H1 (cell line): Measurements from ENCODE around the gene FAS. TPM values are rescaled to one million over a fixed set of nuclear protein-coding genes. Genes with fewer than 3 reads are reported as not detected.

Source experiments
- CTCF ChIA-PET: fragments of 300-600 bp; sonication (Branson Sonifier 250); formaldehyde crosslinking; loops from one replicate; lab custom pipeline; 2021; ENCODE audit not compliant: partially characterized antibody; lab: Charles Lee
- POLR2A ChIA-PET: fragments of 300-600 bp; sonication (Branson Sonifier 250); formaldehyde crosslinking; loops from one replicate; lab custom pipeline; 2021; ENCODE audit warnings: inconsistent platforms; ENCODE audit not compliant: partially characterized antibody; lab: Charles Lee
- DNase-seq, 2 experiments: peaks; one replicate each; pipeline versions ENCODE4 v3.0.0 to v3.0.0-alpha.2; 2010 to 2022; ENCODE audit warnings: low spot score in 2 of 2, low read depth in 1 of 2, mixed read lengths in 1 of 2
- FAIRE-seq: peaks from 2 replicates; lab custom pipeline; 2011; peaks lifted over from hg19 to GRCh38; lab: Jason Lieb, UNC
- H2AFZ ChIP-seq: 2 replicates; pipeline ENCODE4 v1.8.1; 2012; ENCODE audit warnings: low read length, inconsistent platforms
- H2AK5ac ChIP-seq: 2 replicates; pipeline ENCODE4 v1.6.1; 2013; ENCODE audit warnings: low read depth, low read length
- H2BK120ac ChIP-seq: replicated peaks from 2 replicates; pipeline ENCODE3; 2013; ENCODE audit warnings: low read depth, low read length, inconsistent platforms
- H2BK12ac ChIP-seq: 2 replicates; pipeline ENCODE4 v1.6.1; 2013; ENCODE audit warnings: low read depth, low read length
- H2BK15ac ChIP-seq: 2 replicates; pipeline ENCODE4 v1.6.1; 2013; ENCODE audit warnings: low read length
- H2BK20ac ChIP-seq: 2 replicates; pipeline ENCODE4 v1.6.1; 2013; ENCODE audit warnings: low read length
- H2BK5ac ChIP-seq: 2 replicates; pipeline ENCODE4 v1.6.1; 2013; ENCODE audit warnings: low read depth, low read length
- H3K14ac ChIP-seq: 2 replicates; pipeline ENCODE4 v1.6.1; 2013; ENCODE audit warnings: inconsistent platforms; ENCODE audit not compliant: insufficient read length
- H3K18ac ChIP-seq: 2 replicates; pipeline ENCODE4 v1.6.1; 2013; ENCODE audit warnings: low read length; ENCODE audit errors: extremely low read depth
- H3K23ac ChIP-seq: 2 replicates; pipeline ENCODE4 v1.6.1; 2013; ENCODE audit warnings: inconsistent platforms; ENCODE audit not compliant: insufficient read length
- H3K23me2 ChIP-seq: 2 replicates; pipeline ENCODE4 v1.6.1; 2013; ENCODE audit warnings: low read depth, low read length
- H3K27ac ChIP-seq: 2 replicates; pipeline ENCODE4 v1.6.1; 2011; ENCODE audit warnings: low read depth, low read length, inconsistent platforms
- H3K27me3 ChIP-seq, 4 experiments: replicated peaks in 1 of 4; 1 replicate in 1 of 4; 2 replicates in 3 of 4; pipeline versions ENCODE4 v1.6.1 to v1.8.1; 2011 to 2013; ENCODE audit warnings: low read length in 3 of 4, mild to moderate bottlenecking in 3 of 4, inconsistent platforms in 2 of 4, mixed read lengths in 2 of 4, moderate library complexity in 1 of 4; ENCODE audit not compliant: control insufficient read depth in 3 of 4, insufficient read depth in 3 of 4; ENCODE audit errors: extremely low read depth in 1 of 4
- H3K36me3 ChIP-seq, 4 experiments: 2 replicates each; pipeline versions ENCODE4 v1.6.1 to v1.8.1; 2011 to 2013; ENCODE audit warnings: mild to moderate bottlenecking in 4 of 4, low read length in 3 of 4, moderate library complexity in 2 of 4, control low read depth in 1 of 4, inconsistent platforms in 1 of 4; ENCODE audit not compliant: insufficient read depth in 4 of 4, control insufficient read depth in 2 of 4
- H3K4ac ChIP-seq: replicated peaks from 2 replicates; pipeline ENCODE3; 2013; ENCODE audit warnings: low read length, low read depth, mixed read lengths, inconsistent platforms; ENCODE audit not compliant: insufficient read length
- H3K4me1 ChIP-seq, 4 experiments: replicated peaks in 1 of 4; 1 replicate in 1 of 4; 2 replicates in 3 of 4; pipeline versions ENCODE4 v1.6.1 to v1.8.1; 2011 to 2013; ENCODE audit warnings: low read length in 3 of 4, inconsistent platforms in 2 of 4, mixed read lengths in 1 of 4; ENCODE audit not compliant: insufficient read depth in 4 of 4, control insufficient read depth in 3 of 4
- H3K4me2 ChIP-seq, 2 experiments: 2 replicates each; pipeline versions ENCODE4 v1.6.1 to v1.8.1; 2011 to 2013; ENCODE audit warnings: low read depth in 2 of 2, low read length in 2 of 2, control low read depth in 1 of 2, inconsistent platforms in 1 of 2, mild to moderate bottlenecking in 1 of 2; ENCODE audit not compliant: insufficient read depth in 1 of 2
- H3K4me3 ChIP-seq, 4 experiments: fragments of 200-600, 300-600 bp in 1 of 4; sonication (generic), shearing (Covaris generic), sonication (Bioruptor Twin) in 1 of 4; 2 replicates each; pipeline versions ENCODE4 v1.5.1 to v1.8.1; 2011 to 2016; ENCODE audit warnings: low read length in 4 of 4, low read depth in 3 of 4, control low read depth in 2 of 4, inconsistent platforms in 2 of 4, mild to moderate bottlenecking in 2 of 4, mixed read lengths in 1 of 4, moderate library complexity in 1 of 4; ENCODE audit not compliant: insufficient read depth in 2 of 4; ENCODE audit errors: extremely low read depth in 1 of 4
- H3K56ac ChIP-seq: replicated peaks from 2 replicates; pipeline ENCODE3; 2013; ENCODE audit warnings: low read depth, mild to moderate bottlenecking, mixed read lengths, low read length, inconsistent platforms; ENCODE audit not compliant: insufficient read length
- H3K79me1 ChIP-seq: 2 replicates; pipeline ENCODE4 v1.6.1; 2013; ENCODE audit warnings: low read depth, low read length, control low read depth
- H3K79me2 ChIP-seq, 2 experiments: 2 replicates each; pipeline versions ENCODE4 v1.6.1 to v1.8.1; 2012 to 2013; ENCODE audit warnings: low read length in 2 of 2, mild to moderate bottlenecking in 2 of 2, inconsistent platforms in 1 of 2; ENCODE audit not compliant: insufficient read depth in 2 of 2, control insufficient read depth in 1 of 2
- H3K9ac ChIP-seq, 4 experiments: replicated peaks in 1 of 4; 1 replicate in 1 of 4; 2 replicates in 3 of 4; pipeline versions ENCODE4 v1.6.1 to v1.8.1; 2011 to 2013; ENCODE audit warnings: low read depth in 3 of 4, low read length in 3 of 4, control low read depth in 2 of 4, mild to moderate bottlenecking in 2 of 4, moderate library complexity in 2 of 4, inconsistent platforms in 1 of 4; ENCODE audit errors: extremely low read depth in 1 of 4
- H3K9me3 ChIP-seq, 2 experiments: 2 replicates each; pipeline versions ENCODE4 v1.6.1 to v1.8.1; 2012 to 2013; ENCODE audit warnings: mild to moderate bottlenecking in 2 of 2, moderate library complexity in 2 of 2, control low read depth in 1 of 2, inconsistent platforms in 1 of 2, low read depth in 1 of 2, low read length in 1 of 2, mixed read lengths in 1 of 2; ENCODE audit not compliant: insufficient read depth in 2 of 2
- H4K20me1 ChIP-seq, 2 experiments: replicated peaks in 1 of 2; 2 replicates each; pipeline versions ENCODE3 to v1.8.1; 2011 to 2013; ENCODE audit warnings: inconsistent platforms in 2 of 2, low read length in 2 of 2, mild to moderate bottlenecking in 1 of 2; ENCODE audit not compliant: insufficient read depth in 2 of 2, control insufficient read depth in 1 of 2
- H4K5ac ChIP-seq: 2 replicates; pipeline ENCODE4 v1.6.1; 2013; ENCODE audit warnings: low read length, low read depth, mixed read lengths, inconsistent platforms; ENCODE audit not compliant: insufficient read length
- H4K8ac ChIP-seq: 2 replicates; pipeline ENCODE4 v1.8.0; 2013; ENCODE audit warnings: mild to moderate bottlenecking, moderate library complexity, low read length, inconsistent platforms; ENCODE audit not compliant: insufficient read depth; ENCODE audit errors: extremely low read depth
- H4K91ac ChIP-seq: replicated peaks from 2 replicates; pipeline ENCODE3; 2013; ENCODE audit warnings: low read length, mixed read lengths, inconsistent platforms; ENCODE audit not compliant: insufficient read length
- ASH2L ChIP-seq: fragments of 200-600, 300-600 bp; sonication (generic); IDR thresholded peaks from one replicate; pipeline ENCODE4 v1.7.1; 2017; ENCODE audit warnings: low read length
- BCL11A ChIP-seq, 2 experiments: IDR thresholded peaks; one replicate each; pipeline ENCODE4 v1.6.1; 2011; ENCODE audit warnings: low read depth in 2 of 2, low read length in 2 of 2, mild to moderate bottlenecking in 2 of 2
- CEBPB ChIP-seq: IDR thresholded peaks from 2 replicates; pipeline ENCODE4 v1.6.1; 2012; ENCODE audit warnings: low read depth, low read length
- EP300 ChIP-seq, 2 experiments: IDR thresholded peaks; 1 replicate in 1 of 2; 2 replicates in 1 of 2; pipeline ENCODE4 v1.6.1; 2011 to 2012; ENCODE audit warnings: low read depth in 2 of 2, low read length in 2 of 2, mild to moderate bottlenecking in 2 of 2, borderline replicate concordance in 1 of 2, inconsistent platforms in 1 of 2, moderate library complexity in 1 of 2
- FOSL1 ChIP-seq: IDR thresholded peaks from 2 replicates; pipeline ENCODE4 v1.6.1; 2011; ENCODE audit warnings: mild to moderate bottlenecking, low read depth, low read length, moderate library complexity; ENCODE audit not compliant: insufficient read depth
- HDAC6 ChIP-seq: IDR thresholded peaks from one replicate; pipeline ENCODE4 v1.7.1; 2012; ENCODE audit warnings: low read depth, mild to moderate bottlenecking, inconsistent platforms, low read length, moderate library complexity
- MAX ChIP-seq: IDR thresholded peaks from 2 replicates; pipeline ENCODE4 v1.6.1; 2012; ENCODE audit warnings: inconsistent platforms
- RFX5 ChIP-seq: IDR thresholded peaks from 2 replicates; pipeline ENCODE4 v1.6.1; 2011; ENCODE audit warnings: low read depth, low read length, improper control_type of control experiment, borderline replicate concordance
- SP1 ChIP-seq: IDR thresholded peaks from 2 replicates; pipeline ENCODE4 v1.6.1; 2011; ENCODE audit warnings: low read depth, low read length
- WGBS, 2 experiments: shearing (Covaris generic) in 1 of 2; methylation state at CpG; one replicate each; pipeline versions ENCODE4 v1.1.6 to v1.1.7; 2013 to 2015; ENCODE audit warnings: low lambda C conversion rate in 2 of 2, mixed read lengths in 2 of 2, inconsistent platforms in 1 of 2, low coverage in 1 of 2, missing lambda C conversion rate in 1 of 2; ENCODE audit not compliant: insufficient replicate concordance in 2 of 2, insufficient coverage in 1 of 2, insufficient read length in 1 of 2; ENCODE audit errors: extremely low coverage in 1 of 2, missing lambda C conversion rate in 1 of 2; 5-methylcytosine and 5-hydroxymethylcytosine counted together
- polyA plus RNA-seq, 7 experiments: library from polyadenylated mRNA; depleted of rRNA in 3 of 7; stranded (reverse) in 5 of 7; unstranded in 2 of 7; fragments of >200 nt in 5 of 7; fragments of 200-250 nt in 2 of 7; gene quantifications; 1 replicate in 5 of 7; 2 replicates in 1 of 7; 4 replicates in 1 of 7; pipeline versions ENCODE4 v1.2.1 to v1.2.3, GENCODE V29; 2011 to 2013; ENCODE audit warnings: missing spikeins in 2 of 7, mixed read lengths in 2 of 7
- total RNA-seq: library from RNA; stranded (reverse); fragmentation: NEBNext Ultra II Directional; extraction: Animal tissue kit (Norgen Biotek cat#: 25700); gene quantifications from 2 replicates; pipeline ENCODE4 v1.2.1, GENCODE V29; 2021

The FAS gene
- total and polyA plus RNA-seq, 2 of the 8 experiments (the other 6 are each of a cell fraction or from before 2014, with no cell fraction given): 4.0 to 6.7 TPM

GRCh38 chr10:89062861-89063260 lies 72.3 kb downstream of the FAS start:
- H3K14ac ChIP-seq: no peak overlapping the region
- WGBS, 2 experiments: 88% methylated on average over 1 of the region's 1 CpG; no CpG with 5 or more reads in 1 of the 2 experiments
- no peaks in the 10 kb centered on the region for H3K79me1 ChIP-seq
- no peak overlapping the region for H3K18ac ChIP-seq
- no peak overlapping the region for H2BK20ac ChIP-seq
- H2AFZ ChIP-seq: no peak overlapping the region
- no peaks in the 10 kb centered on the region for H3K36me3 ChIP-seq
- no peak overlapping the region for H4K8ac ChIP-seq
- H4K5ac ChIP-seq: no peak overlapping the region
- H2BK120ac ChIP-seq: no peak overlapping the region
- H3K9me3 ChIP-seq: no peaks in the 10 kb centered on the region
- H2BK5ac ChIP-seq: no peak overlapping the region
- H2BK12ac ChIP-seq: no peak overlapping the region
- H3K23me2 ChIP-seq: no peaks in the 10 kb centered on the region
- no peaks in the 10 kb centered on the region for H3K4me1 ChIP-seq
- no peaks in the 10 kb centered on the region for H3K27me3 ChIP-seq
- no peaks in the 10 kb centered on the region for H4K20me1 ChIP-seq
- POLR2A ChIA-PET: no interaction called here
- no peak overlapping the region for H3K27ac ChIP-seq
- TF ChIP-seq ASH2L: no peak
- no peak for TF ChIP-seq EP300 (IDR thresholded peaks at IDR 0.05; ENCODE audit: borderline replicate concordance in 1 of 2, low read depth in 2 of 2, low read length in 2 of 2)
- TF ChIP-seq RFX5: no peak
- TF ChIP-seq BCL11A (IDR thresholded peaks at IDR 0.05; ENCODE audit: low read depth in 2 of 2, low read length in 2 of 2): no peak
- no peak for TF ChIP-seq CEBPB
- TF ChIP-seq SP1: no peak
- TF ChIP-seq HDAC6: no peak
- no peak for TF ChIP-seq MAX
- TF ChIP-seq FOSL1: no peak
- TF ChIP-seq, all 59 proteins: peak for 0
- Histone ChIP-seq H3K23ac (no peak overlapping the region), H3K56ac (no peak overlapping the region), H3K9ac (no peak overlapping the region), H3K4me2 (no peak overlapping the region), H3K4ac (no peak overlapping the region), H2AK5ac (no peak overlapping the region), H3K4me3 (no peak overlapping the region), H2BK15ac (no peak overlapping the region), H4K91ac (no peak overlapping the region), H3K79me2 (no peaks in the 10 kb centered on the region)
- FAIRE-seq: no peak
- no peak for DNase-seq
- CTCF ChIA-PET: interaction anchor here (0.5 to 2.9 kb wide), 8 partner anchors 8 to 153 kb away, joined by 3 to 10 read pairs (median 4); no protein-coding TSS in a partner anchor
